Epidermal melanocyte (primary cell): Measurements from ENCODE around the gene ARID3B.
A peak's percentile ranks its signal among the peaks of the same experiment; 100 is the strongest.

Experiments used
- DNase-seq: peaks from one replicate; pipeline ENCODE4 v3.0.0; 2011; ENCODE audit warnings: low spot score; ENCODE audit not compliant: insufficient read length

Gene ARID3B

DNA sequence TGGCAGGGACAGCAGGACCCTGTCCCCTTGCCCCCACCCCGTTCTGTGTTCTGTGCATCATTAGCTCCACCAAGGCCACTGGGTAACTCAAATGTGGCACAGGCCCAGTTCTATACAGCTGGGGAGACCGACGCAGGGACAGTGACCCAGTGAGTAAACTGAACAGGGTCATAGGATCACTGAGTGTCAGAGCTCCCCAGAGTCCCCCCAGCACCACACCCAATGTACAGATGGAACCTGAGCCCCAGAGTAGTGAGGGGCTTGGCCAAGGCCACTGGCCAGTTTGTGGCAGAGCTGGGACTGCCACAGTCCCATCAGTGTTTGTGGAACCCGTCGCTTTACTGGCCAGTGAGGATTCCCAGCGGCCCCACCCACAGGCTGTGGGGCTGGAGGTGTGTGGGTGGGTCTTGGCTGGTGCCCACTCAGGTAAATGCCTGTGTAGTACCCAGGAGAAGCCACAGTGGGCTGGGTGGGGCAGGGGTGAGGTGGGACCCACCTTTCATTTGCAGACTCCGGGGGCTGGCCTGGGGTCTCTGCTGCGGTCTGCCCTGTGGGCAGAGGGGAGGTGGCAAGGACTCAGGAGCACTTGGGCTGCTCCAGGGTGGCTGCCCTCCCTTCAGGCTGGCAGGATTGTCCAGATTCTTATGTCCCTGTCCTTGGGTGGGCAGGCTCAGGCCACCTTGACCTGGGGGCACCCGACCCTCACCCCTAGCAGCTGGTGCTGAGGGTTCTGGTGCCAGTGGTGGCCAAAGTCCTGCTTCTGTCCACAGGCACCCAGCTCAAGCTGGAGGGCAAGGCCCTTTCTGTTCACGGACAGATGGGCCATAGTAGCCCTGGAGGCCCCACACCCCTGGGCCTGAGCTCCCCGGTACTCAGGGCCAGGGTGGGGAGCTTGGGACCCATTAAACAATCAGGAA is 63.0 kb downstream of the ARID3B start:
- no peak for DNase-seq

DNA sequence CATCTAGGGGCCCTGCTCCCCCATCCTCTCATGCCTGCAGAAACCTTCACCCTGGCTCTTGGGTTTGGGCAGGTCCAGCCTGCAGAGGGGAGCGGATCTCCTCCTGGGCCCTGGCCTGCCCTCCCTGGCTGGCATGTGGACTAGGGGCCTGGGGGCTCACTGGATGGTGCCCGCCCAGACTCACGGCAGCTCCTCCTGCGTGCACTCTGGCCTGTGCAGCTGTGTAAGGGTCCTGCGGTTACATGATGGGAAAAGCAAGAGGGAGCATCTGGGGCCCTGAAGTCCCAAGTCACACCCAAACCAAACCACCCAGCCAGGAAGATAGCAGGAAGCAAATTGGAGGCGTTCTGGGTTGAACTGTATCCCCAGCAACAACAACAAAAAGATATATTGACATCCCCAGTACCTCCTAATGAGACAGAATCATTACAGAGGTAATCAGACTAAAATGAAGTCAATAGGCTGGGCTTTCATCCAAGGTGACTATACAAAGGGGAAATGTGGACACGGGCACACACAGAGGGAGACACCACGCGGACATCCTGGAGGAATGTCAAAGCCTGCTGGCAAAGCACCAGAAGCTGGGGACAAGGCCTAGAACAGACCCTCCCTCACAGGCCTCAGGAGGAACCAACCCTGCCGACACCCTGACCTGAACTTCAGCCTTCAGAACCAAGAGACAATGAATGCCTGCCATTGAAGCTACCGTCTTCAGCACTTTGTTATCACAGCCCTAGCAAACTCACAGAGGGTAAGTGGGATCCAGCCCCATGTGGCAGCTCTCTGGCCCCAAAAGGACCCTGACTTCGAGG is 64.2 kb downstream of the ARID3B start:
- no peak for DNase-seq

DNA sequence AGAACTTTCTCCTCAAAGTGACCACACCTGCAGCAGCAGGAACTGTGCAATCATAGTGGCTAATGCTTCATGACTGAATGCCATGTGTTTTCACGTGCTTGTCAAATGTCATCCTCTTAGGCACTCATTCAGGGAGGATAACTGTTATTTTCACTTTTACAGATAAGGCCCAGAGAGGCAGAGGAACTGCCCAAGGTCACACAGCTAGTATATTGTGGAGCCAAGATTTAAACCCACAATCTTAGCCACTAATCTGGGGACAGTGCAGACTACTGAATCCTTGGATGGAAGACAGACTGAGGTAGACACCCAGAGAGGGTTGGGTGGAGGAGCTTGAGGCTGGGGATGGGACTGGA is 64.8 kb downstream of the ARID3B start:
- DNase-seq, result no peak

DNA sequence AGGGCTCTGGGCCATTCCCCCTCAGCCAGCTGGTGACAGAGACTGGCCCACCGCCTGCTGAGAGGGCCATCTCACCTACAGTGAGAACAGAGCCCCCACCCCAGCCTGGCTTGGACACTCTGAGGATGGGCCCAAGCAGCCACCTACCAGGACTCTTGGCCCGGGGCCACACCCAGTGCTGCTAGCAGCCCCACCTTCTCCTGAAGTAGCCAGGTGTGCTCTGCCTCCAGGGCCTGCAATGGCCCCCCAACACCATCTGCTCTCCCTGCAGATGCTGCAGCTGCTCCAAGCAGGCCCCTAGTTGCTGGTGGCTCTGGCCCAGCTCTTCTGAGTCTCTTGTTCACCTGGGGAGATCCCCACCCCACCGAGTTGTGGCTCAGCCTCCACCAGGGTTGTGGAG is 67.8 kb downstream of the ARID3B start:
- DNase-seq, result no peak

DNA sequence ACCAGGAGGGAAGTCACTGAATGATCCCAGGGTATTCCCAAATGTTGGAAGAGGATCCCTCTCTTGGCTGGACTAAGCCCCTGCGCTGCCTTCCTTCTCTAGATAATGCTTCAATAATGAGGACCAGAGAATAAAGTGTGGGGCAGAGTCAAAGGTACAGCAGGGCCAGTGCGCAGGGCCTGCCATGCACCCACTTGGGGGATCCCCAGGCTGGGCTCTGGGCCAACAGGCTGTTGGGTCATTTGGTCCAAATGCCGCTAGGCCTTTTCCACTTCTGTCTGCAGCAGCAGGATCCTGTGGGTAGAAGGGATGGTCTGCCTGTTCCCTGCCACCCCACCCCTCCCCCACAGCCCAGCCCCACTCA is 68.9 kb downstream of the ARID3B start:
- DNase-seq, result no peak

DNA sequence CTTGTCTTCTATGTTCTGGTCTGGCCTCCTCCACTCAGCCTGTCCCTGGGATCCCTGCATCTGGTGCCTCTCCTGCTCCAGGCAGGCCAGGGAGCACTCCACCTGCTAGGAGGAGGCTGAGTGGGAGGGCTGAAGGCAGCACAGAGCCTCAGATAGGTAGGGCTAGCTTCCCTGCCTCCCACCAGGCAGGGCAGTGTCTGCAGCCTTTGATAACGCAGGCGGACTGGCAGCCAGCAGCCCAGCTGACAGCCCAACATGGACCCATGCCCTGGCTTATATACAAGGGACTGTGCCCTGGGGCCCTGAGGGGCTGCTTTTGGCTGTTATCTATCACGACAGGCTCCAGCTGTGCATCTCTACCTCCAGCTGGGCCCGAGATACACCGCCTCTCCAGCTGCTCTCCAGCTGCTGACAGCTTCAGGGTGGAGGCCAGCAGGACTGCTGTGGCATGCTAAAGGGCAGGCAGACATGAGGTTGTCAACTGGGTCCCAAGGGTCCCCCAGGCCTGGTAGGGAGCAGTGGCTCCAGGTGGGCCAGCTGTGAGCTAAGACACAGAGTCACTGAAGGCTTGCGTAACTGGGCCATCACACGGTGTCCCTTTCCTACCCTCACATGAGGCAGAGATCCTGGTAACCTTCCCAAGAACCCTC is 69.4 kb downstream of the ARID3B start:
- no peak for DNase-seq

DNA sequence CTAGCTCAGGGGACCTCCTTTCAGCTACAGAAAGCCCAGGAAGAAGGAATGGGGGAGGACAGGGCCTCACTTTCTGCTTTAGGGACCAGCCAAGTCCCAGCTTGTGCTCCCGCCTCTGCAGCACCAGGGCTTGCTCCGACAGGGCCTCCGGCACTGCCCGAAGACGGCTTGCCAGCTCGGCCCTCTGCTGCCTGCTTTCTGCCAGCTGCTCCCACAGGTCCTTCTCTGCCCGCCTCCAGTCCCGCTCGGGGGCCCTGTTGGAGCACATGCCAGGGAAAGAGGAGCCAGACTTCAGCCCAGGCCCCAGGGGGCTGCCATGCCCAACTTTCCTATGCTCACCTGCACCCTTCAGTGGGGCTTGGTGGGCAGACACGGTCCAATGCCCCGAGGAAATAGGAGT is 70.3 kb downstream of the ARID3B start:
- no peak for DNase-seq

DNA sequence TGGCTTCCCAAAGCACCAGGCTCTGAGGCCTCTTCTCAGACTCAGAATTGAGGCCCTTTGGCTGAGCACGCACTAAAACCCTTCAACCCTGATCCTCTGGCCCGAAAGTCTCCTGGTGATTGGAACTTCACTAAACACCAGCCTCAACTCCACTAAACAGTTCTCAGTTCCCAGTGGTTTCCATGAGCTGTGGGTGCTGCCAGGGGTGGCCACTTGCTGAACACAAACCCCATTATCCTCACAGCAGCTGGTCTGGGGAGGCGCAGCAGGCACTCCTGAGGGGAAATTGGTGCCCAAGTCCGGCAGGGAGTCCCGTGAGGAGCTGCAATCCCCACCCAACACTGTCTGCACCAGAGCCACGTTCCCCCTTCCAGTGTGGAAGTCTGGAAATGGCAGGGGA is 70.8 kb downstream of the ARID3B start:
- no peak for DNase-seq

DNA sequence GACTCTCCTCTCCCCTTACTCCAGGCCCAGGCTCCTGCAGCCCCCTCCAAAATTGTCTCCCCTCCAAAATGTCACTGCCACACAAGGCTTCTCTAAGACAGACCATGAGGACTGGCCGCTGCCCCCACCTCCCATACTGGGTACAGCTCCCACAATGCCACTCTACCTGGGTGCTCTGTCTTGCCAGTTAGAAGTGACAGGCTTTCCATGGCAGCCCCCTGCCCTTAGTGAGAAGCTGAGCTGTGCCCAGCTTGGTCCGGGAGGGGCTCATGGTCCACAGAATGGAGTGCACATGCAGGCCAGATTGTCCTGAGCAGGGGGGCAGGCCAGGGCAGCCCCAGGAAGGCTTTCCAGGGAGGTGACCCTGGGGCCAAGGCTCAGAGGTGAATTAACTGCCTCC is 71.7 kb downstream of the ARID3B start:
- DNase-seq, result no peak

DNA sequence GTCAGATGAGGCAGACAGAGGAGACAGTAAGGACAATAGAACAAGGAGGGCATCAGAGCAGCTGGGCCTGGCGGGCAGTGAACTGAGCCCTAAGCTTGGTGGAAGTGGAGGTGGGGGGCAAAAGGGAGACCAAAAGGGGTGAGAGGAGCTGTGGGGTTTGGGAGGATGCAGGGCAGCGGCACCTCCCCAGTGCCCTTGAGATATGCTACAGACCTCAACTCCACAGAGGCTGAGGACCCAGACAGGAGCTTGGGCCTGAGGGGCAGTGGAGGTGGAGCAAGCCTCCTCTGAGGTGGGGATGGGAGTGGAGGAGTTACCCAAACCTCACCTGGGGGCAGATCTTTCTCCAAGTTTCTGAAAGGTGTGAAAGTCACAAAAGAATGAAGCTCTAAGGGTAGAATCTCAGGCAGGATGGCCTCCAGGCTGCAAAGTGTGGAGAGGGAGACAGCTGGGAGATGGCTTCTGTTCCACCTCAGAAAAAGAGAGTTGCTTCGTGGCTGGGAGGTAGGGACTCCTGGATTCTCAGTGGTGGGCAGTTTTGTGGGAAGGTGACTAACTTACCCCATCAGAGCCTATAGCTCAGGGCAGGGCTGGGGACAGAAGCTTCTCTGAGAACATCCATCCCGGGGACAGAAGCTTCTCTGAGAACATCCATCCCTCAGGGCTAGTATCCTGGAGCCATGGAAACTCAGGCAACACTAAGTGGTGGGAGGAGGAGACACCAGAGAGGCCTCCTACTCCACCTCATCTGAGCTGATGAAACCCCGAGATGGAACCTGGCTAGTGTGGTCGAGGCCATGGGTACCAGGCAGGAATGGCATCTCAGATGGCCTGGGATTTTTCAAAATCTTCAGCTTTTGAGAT is 72.3 kb downstream of the ARID3B start:
- no peak for DNase-seq

DNA sequence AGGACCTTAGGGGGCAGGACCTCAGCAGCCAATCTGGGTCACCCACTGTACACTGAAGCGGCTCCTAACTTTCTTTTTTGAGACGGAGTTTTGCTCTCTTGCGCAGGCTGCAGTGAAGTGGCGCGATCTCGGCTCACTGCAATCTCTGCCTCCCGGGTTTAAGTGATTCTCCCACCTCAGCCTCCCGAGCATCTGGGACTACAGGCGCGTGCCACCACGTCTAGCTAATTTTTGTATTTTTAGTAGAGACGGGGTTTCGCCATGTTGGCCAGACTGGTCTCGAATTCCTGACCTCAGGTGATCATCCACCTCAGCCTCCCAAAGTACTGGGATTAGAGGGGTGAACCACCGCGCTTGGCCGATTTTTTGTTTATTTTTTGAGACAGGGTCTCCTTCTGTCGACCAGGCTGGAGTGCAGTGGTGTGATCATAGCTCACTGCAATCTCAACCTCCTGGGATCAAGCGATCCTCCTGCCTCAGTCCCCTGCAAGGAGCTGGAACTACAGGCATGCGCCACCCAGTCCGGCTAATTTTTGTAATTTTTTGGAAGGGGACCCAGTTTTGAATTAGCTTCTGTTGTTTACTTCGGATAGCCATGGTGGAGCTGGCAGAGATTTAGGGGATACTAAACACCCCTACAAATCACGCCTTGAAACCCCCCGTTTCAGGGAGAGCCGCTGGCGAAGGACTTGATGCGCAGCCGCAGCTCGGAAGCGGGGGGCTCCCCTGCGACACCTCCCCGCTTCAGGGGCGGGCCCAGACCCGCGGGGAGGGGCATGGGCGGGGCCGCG is 73.1 kb downstream of the ARID3B start:
- no peak for DNase-seq

DNA sequence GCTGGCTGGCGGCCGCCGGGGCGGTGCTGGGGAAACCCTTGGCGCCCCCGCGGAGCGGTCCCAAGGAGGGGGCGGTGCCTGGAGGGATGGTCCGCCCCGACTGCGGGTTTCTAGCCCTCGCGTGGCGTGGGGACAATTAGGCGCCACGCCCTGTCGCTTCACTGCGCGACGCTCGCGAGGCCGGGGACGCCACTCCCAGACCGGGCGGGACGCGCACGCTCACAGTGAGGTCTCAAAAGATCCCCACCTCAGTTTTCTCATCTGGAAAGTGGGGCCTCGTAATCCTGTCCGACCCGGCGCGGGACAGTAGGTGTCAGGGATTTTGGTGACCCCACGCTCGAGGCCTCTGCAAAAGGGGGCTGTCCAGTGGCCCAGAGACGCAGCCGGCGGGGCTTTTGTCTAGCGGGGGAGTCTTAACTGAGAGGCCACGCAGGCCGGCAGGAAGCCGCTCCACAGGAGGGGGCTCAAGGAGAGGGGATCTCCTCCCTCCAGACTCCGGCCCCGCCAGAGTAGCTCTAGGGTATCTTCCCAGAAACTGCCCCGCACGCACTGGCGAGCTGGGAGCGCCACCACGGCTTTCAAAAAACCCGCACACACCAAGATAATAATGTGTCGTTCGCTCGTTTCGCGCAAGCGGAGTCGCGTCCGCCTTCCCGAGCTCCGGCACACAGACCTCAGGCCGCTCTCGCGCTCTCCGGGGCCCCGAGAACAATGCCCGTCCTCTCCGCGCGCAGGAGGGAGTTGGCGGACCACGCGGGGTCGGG is 73.9 kb downstream of the ARID3B start:
- DNase-seq, result peak; percentile 95

DNA sequence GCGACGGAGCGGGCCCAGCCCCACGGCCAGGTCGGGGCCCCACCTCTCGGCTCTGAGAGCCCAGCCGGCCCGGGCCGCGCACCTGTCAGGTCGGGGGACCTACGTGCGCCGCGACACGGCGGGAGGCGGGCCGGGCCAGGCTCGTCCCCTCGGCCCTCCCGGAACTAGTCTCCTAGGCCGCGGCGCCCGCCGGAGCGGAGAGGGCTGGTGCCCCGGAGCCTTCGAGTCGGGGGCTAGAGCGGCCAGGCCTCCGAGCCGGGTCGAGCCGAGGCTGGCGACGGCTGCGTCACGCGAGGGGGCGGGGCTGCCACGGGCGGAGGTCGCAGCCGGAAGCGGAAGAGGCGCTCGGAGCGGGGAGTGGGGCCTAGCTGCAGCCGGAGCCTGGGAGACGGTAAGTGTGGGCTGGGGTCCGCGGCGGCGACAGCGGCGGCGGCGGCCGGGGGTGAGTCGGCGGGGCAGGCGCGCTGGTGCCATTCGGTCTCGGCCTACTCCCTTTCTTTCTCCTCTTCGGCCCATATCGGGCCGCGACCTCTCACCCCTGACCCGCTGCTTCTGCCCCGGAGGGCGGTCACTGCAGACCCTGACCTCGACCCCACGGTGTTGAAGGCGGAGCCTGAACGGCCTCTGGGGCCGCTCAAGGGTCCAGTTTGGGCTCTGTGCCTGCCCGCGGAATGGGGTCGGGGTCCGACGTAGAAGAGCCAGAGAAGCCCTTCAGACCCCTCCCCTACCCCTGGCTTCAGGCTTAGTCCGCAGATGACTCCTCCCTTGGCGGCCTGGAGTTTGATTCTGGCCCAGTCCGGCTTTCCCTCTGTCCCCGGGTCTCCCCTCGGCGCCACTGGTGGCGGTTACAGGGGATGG is 74.7 kb downstream of the ARID3B start, which contains the start of gene CLK3:
CLK3 (plus strand) TSS at position 329 of the 858 bp plus-strand sequence. CDS start 3,361 bp downstream, outside the sequence.
- DNase-seq, result peak; percentile 97

DNA sequence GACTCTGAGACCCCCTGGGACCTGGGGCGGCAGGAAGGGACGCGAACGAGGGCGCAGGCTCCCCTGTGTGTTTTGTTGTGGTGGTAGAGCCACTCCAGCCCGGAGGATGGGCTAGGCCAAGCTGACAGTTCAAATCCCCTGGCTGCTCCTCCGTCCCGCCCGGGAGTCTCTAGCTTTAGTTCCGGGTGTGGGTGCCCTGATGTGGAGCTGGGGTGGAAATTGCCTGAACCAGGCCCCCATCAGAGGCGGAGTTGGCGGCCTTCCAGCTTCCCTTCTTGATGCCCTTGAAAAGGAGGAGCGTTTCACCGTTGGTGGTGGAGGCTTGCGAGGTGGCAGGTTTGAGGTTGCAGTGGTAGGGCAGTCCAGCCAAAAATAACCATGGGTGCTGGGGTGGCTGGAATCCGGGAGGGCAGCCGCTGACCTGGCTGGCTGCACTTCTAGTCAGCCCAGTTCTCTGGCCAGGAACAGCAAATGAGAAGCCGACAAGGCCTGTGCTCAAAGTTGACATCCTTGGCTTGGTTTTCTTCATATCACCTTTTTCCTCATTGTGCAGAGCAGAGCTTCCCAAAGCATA is 75.4 kb downstream of the ARID3B start:
- DNase-seq, result peak; percentile 48

DNA sequence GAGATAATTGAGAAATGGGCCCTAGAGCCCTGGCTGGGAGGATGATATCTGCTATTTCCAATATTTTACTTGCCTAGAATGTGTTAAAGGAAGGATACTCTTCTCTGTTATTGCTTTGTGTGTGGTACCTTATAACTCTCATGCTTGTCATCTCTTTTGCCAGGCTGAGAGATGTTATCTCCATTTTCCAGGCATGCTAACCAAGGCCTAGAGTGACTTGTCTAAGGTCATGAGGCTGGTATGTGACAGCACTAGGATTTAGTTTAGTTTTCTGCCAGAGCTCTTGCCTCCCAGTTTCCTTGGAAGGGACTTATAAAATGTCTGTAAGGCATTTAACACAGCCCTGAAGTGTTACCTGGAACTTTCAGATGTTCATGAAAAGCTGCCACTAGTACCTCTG is 76.0 kb downstream of the ARID3B start:
- DNase-seq, result no peak

DNA sequence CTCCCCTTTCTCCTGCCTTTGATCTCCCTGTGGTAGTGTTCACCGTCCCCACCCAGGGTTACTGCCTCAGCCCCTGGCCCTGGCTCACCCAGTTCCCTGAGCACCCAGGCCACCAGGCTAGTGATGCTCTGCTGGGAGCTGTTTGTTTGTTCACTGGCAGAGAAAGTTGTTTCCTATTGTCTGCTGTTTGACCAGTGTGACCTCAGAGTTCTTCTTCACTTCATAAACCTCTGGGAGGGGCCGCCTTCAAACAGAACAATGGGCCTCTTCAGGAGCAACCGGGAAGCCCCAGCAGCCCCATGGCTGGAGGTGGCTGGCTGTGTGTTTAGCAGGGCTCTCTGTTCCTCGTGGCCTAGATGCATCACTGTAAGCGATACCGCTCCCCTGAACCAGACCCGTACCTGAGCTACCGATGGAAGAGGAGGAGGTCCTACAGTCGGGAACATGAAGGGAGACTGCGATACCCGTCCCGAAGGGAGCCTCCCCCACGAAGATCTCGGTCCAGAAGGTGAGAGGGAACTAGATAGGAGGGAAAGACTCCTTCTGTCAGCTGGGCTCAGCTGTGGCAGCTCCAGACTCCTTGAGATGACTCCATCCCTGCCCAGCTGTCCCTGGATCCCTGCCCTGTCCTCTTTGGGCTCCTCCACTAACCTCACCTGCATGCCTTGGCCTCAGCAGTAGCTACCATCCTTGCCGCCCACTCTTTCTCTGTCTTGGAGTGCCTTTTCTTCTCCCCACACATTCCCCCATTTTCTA is 78.0 kb downstream of the ARID3B start:
- DNase-seq, result no peak

DNA sequence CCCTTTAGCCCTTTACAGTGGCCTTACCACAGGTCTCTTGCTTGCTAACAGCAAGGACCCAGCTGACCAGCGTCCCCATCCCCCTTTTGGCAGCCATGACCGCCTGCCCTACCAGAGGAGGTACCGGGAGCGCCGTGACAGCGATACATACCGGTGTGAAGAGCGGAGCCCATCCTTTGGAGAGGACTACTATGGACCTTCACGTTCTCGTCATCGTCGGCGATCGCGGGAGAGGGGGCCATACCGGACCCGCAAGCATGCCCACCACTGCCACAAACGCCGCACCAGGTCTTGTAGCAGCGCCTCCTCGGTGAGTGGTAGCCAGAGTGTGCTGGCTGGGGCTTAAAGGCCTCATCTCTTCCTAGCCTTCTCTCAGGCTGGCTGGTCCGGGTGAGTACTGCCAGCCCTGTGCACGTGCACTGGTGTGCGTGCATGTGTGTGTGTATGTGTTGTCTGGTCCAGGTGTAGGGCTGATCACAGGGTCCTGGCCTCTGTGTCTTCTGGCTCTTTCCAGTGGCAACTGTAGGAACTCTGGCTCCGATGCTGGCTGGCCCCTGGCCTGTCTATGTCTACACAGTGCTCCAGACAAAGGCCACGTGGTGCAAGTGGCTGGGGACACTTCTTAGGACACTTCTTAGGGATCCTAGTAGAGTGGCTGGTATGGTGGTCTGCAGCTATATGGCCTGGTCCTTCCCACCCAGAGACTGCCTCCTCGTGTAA is 79.1 kb downstream of the ARID3B start:
- DNase-seq, result no peak
